IMR-90 (cell line): ENCODE results near the gene PLD3. TPM values are rescaled to one million over a fixed set of nuclear protein-coding genes. Genes with fewer than 3 reads are reported as not detected.
"Not testable (repeated sequence)": the region's sequence is repeated elsewhere in the genome, so short reads cannot be mapped to it uniquely, and the experiment has no call there.

ENCODE experiments used
- ATAC-seq: fragments of 200-7000 bp; cut with Tn5 transposase; 2 replicates; pipeline ENCODE4 v1.9.1; 2020; ENCODE audit warnings: low read depth, mild to moderate bottlenecking, moderate library complexity
- BruUV-seq: library from RNA; stranded (reverse); fragments of 400-500 nt; replicated peaks from 2 replicates; lab custom pipeline; 2021; lab: Mats Ljungman, UMichigan
- CTCF ChIA-PET: fragments of 300-600 bp; formaldehyde crosslinking; extraction: SDS; loops from one replicate; lab custom pipeline; 2021; ENCODE audit warnings: antibody characterized with exemption; lab: Yijun Ruan, JAX
- POLR2A ChIA-PET: fragments of 300-600 bp; sonication (Branson Sonifier 250); formaldehyde crosslinking; loops from one replicate; lab custom pipeline; 2022; ENCODE audit warnings: antibody characterized with exemption; ENCODE audit not compliant: unreplicated experiment; lab: Charles Lee
- DNase-seq: peaks from one replicate; pipeline ENCODE4 v3.0.0; 2013
- H2AFZ ChIP-seq: replicated peaks from 2 replicates; pipeline ENCODE3; 2013; ENCODE audit warnings: low read length, mild to moderate bottlenecking; ENCODE audit not compliant: poor library complexity
- H2AK5ac ChIP-seq: 2 replicates; pipeline ENCODE4 v1.6.1; 2013; ENCODE audit warnings: low read depth, low read length, inconsistent platforms
- H2AK9ac ChIP-seq: replicated peaks from 2 replicates; pipeline ENCODE3; 2013; ENCODE audit warnings: mild to moderate bottlenecking, low read depth, low read length, moderate library complexity; ENCODE audit not compliant: poor library complexity
- H2BK120ac ChIP-seq: 2 replicates; pipeline ENCODE4 v1.6.1; 2013; ENCODE audit warnings: low read depth, low read length, inconsistent platforms
- H2BK15ac ChIP-seq: 3 replicates; pipeline ENCODE4 v1.6.1; 2013; ENCODE audit warnings: low read depth, low read length, inconsistent platforms
- H2BK20ac ChIP-seq: 2 replicates; pipeline ENCODE4 v1.6.1; 2013; ENCODE audit warnings: low read depth, mild to moderate bottlenecking, inconsistent platforms, low read length, moderate library complexity
- H2BK5ac ChIP-seq: 2 replicates; pipeline ENCODE4 v1.6.1; 2013; ENCODE audit warnings: mild to moderate bottlenecking, low read depth, low read length, inconsistent platforms; ENCODE audit not compliant: poor library complexity, severe bottlenecking
- H3K14ac ChIP-seq: replicated peaks from 2 replicates; pipeline ENCODE4 v1.6.1; 2013; ENCODE audit warnings: low read depth, low read length, inconsistent platforms
- H3K18ac ChIP-seq: 2 replicates; pipeline ENCODE4 v1.6.1; 2013; ENCODE audit warnings: low read depth, low read length, control low read depth
- H3K23ac ChIP-seq: 2 replicates; pipeline ENCODE4 v1.6.1; 2013; ENCODE audit warnings: low read depth, low read length, inconsistent platforms
- H3K27ac ChIP-seq: 2 replicates; pipeline ENCODE4 v1.5.1; 2013; ENCODE audit warnings: mild to moderate bottlenecking, control low read depth, low read length; ENCODE audit not compliant: insufficient read depth
- H3K27me3 ChIP-seq: 2 replicates; pipeline ENCODE4 v1.6.1; 2013; ENCODE audit warnings: low read length; ENCODE audit not compliant: control insufficient read depth, insufficient read depth
- H3K36me3 ChIP-seq: 2 replicates; pipeline ENCODE4 v1.6.1; 2013; ENCODE audit warnings: low read length, mixed read lengths; ENCODE audit not compliant: control insufficient read depth, insufficient read depth
- H3K4ac ChIP-seq: 2 replicates; pipeline ENCODE4 v1.6.1; 2013; ENCODE audit warnings: low read depth, low read length, inconsistent platforms
- H3K4me1 ChIP-seq: 2 replicates; pipeline ENCODE4 v1.6.1; 2013; ENCODE audit warnings: low read length, mixed read lengths; ENCODE audit not compliant: control insufficient read depth, insufficient read depth
- H3K4me2 ChIP-seq: 2 replicates; pipeline ENCODE4 v1.6.1; 2013; ENCODE audit warnings: low read depth, mild to moderate bottlenecking, control low read depth, low read length, moderate library complexity
- H3K4me3 ChIP-seq: 2 replicates; pipeline ENCODE4 v1.5.1; 2013; ENCODE audit warnings: low read depth, mild to moderate bottlenecking, control low read depth, low read length, moderate library complexity; ENCODE audit not compliant: insufficient read depth
- H3K56ac ChIP-seq: 2 replicates; pipeline ENCODE4 v1.6.1; 2013; ENCODE audit warnings: low read length, inconsistent platforms; ENCODE audit not compliant: insufficient read depth; ENCODE audit errors: extremely low read depth
- H3K79me1 ChIP-seq, 2 experiments: 2 replicates each; pipeline ENCODE4 v1.6.1; 2013; ENCODE audit warnings: low read length in 2 of 2, inconsistent platforms in 1 of 2, low read depth in 1 of 2
- H3K9ac ChIP-seq: 2 replicates; pipeline ENCODE4 v1.6.1; 2013; ENCODE audit warnings: low read depth, low read length, control low read depth
- H3K9me1 ChIP-seq: 2 replicates; pipeline ENCODE4 v1.6.1; 2013; ENCODE audit warnings: low read length, inconsistent platforms; ENCODE audit not compliant: insufficient read depth
- H3K9me3 ChIP-seq: 2 replicates; pipeline ENCODE4 v1.6.1; 2013; ENCODE audit warnings: low read length; ENCODE audit not compliant: control insufficient read depth, insufficient read depth
- H4K20me1 ChIP-seq: 2 replicates; pipeline ENCODE4 v1.6.1; 2013; ENCODE audit warnings: low read length, inconsistent platforms; ENCODE audit not compliant: insufficient read depth
- H4K5ac ChIP-seq: 2 replicates; pipeline ENCODE4 v1.6.1; 2013; ENCODE audit warnings: mild to moderate bottlenecking, low read depth, low read length, control low read depth
- H4K8ac ChIP-seq, 2 experiments: 2 replicates each; pipeline ENCODE4 v1.6.1; 2013; ENCODE audit warnings: low read depth in 2 of 2, low read length in 2 of 2, control low read depth in 1 of 2, inconsistent platforms in 1 of 2
- H4K91ac ChIP-seq: 2 replicates; pipeline ENCODE4 v1.6.1; 2013; ENCODE audit warnings: low read depth, low read length, inconsistent platforms; ENCODE audit not compliant: insufficient read depth
- CEBPB ChIP-seq: IDR thresholded peaks from 2 replicates; pipeline ENCODE4 v1.6.1; 2012; ENCODE audit warnings: low read depth, low read length, improper control_type of control experiment
- MAFK ChIP-seq: IDR thresholded peaks from 2 replicates; pipeline ENCODE4 v1.6.1; 2012; ENCODE audit warnings: low read depth, low read length, improper control_type of control experiment
- MAZ ChIP-seq: IDR thresholded peaks from 2 replicates; pipeline ENCODE4 v1.6.1; 2012; ENCODE audit warnings: low read depth, mild to moderate bottlenecking, low read length, improper control_type of control experiment, moderate library complexity, borderline replicate concordance
- MXI1 ChIP-seq: IDR thresholded peaks from 2 replicates; pipeline ENCODE4 v1.6.1; 2012; ENCODE audit warnings: low read depth, mild to moderate bottlenecking, low read length, moderate library complexity, borderline replicate concordance
- NFE2L2 ChIP-seq: fragments of 150-350 bp; IDR thresholded peaks from 2 replicates; pipeline ENCODE4 v1.6.1; 2016; ENCODE audit warnings: low read depth, mild to moderate bottlenecking, low read length
- RAD21 ChIP-seq: IDR thresholded peaks from 2 replicates; pipeline ENCODE4 v1.6.1; 2012; ENCODE audit warnings: low read length, improper control_type of control experiment
- RFX5 ChIP-seq: IDR thresholded peaks from 2 replicates; pipeline ENCODE4 v1.8.0; 2012; ENCODE audit warnings: low read depth, mild to moderate bottlenecking, low read length, moderate library complexity
- USF2 ChIP-seq: fragments of 150-350 bp; IDR thresholded peaks from 2 replicates; pipeline ENCODE4 v1.6.1; 2017; ENCODE audit warnings: mild to moderate bottlenecking, antibody characterized with exemption, low read length, low read depth
- whole genome bisulfite sequencing, 2 experiments: methylation state at CpG; one replicate each; pipeline versions ENCODE4 v1.1.5 to v1.1.7; 2013; ENCODE audit warnings: missing lambda C conversion rate in 2 of 2; ENCODE audit not compliant: insufficient read length in 1 of 2; ENCODE audit errors: extremely low coverage in 2 of 2; 5-methylcytosine and 5-hydroxymethylcytosine counted together
- dilution Hi-C: fragments of 300-500 bp; cut with HindIII; formaldehyde crosslinking; loops from one replicate; pipeline ENCODE4 v1.14.3; 2018; ENCODE audit warnings: low sequenced_read_pairs; ENCODE audit not compliant: unreplicated experiment
- in situ Hi-C: fragments of 300-500 bp; cut with MboI; formaldehyde crosslinking; loops from 3 replicates; pipeline ENCODE4 v1.14.3; 2019; ENCODE audit warnings: low sequenced_read_pairs, inconsistent platforms, mixed read lengths
- intact Hi-C: fragments of 100-400 bp; cut with micrococcal nuclease; formaldehyde crosslinking; loops from 2 replicates; pipeline ENCODE4 v1.10.0; 2022
- polyA plus RNA-seq, 3 experiments: library from polyadenylated mRNA; depleted of rRNA; stranded (reverse); fragments of >200 nt; gene quantifications; 2 replicates each; pipeline ENCODE4 v1.2.3, GENCODE V29; 2012; ENCODE audit warnings: low replicate concordance in 1 of 3
- total RNA-seq: library from RNA; depleted of rRNA; stranded (reverse); fragments of >200 nt; gene quantifications from 2 replicates; pipeline ENCODE4 v1.2.3, GENCODE V29; 2012

The PLD3 gene
- total and polyA plus RNA-seq, 2 of the 4 experiments (the other 2 are of a cell fraction), result 117 to 665 TPM

- Histone ChIP-seq H4K5ac (no peak overlapping the region), H2BK5ac (no peak overlapping the region), H3K36me3 (no peaks in the 10 kb centered on the region), H3K4me2 (no peak overlapping the region), H2BK15ac (no peak overlapping the region), H3K14ac (no peak overlapping the region), H2AFZ (no peak overlapping the region), H4K20me1 (no peaks in the 10 kb centered on the region), H2AK5ac (no peak overlapping the region), H3K4me3 (no peak overlapping the region), H3K79me1 (peaks cover 0 to 4% of the 10 kb centered on the region in 2 experiments; a peak in 1 of 4 replicates), H3K27ac (no peak overlapping the region), H3K27me3 (no peaks in the 10 kb centered on the region), H3K4ac (no peak overlapping the region), H3K9me1 (no peaks in the 10 kb centered on the region), H3K18ac (no peak overlapping the region), H3K9me3 (no peaks in the 10 kb centered on the region), H2AK9ac (no peak overlapping the region), H2BK120ac (no peak overlapping the region), H3K4me1 (no peaks in the 10 kb centered on the region; the same call in 1 of the 2 replicates), H4K91ac (no peak overlapping the region), H3K56ac (no peak overlapping the region), H2BK20ac (no peak overlapping the region), H4K8ac (no peak overlapping the region), H3K23ac (no peak overlapping the region), H3K9ac (no peak overlapping the region)
- ChIA-PET POLR2A (no interaction called here), CTCF (no interaction called here)
- dilution Hi-C loops, result no loop called here
- TF ChIP-seq USF2 (no peak), MXI1 (no peak), RAD21 (no peak), MAFK (no peak), NFE2L2 (no peak), RFX5 (no peak), CEBPB (no peak), MAZ (no peak)
- in situ Hi-C loops, result no loop called here
- intact Hi-C loops, result no loop called here
- 56% methylated on average over 8 of the region's 22 CpGs; no CpG with 5 or more reads in 1 of the 2 experiments for WGBS, 2 experiments
- BruUV-seq, result no TSS peak
- ATAC-seq (no peak), DNase-seq (no peak)
Observed at GRCh38 chr19:40407714-40408597, 59.5 kb downstream of the PLD3 start.

- H4K20me1 ChIP-seq, H3K9me1 ChIP-seq, H4K8ac ChIP-seq, H3K23ac ChIP-seq, H3K27ac ChIP-seq, H2BK15ac ChIP-seq, H3K36me3 ChIP-seq, H3K4me3 ChIP-seq, dilution Hi-C loops, intact Hi-C loops, CTCF ChIA-PET, H2AFZ ChIP-seq, H3K56ac ChIP-seq, H2AK5ac ChIP-seq, H3K27me3 ChIP-seq, DNase-seq, BruUV-seq, H3K79me1 ChIP-seq, H3K14ac ChIP-seq, ATAC-seq, H3K18ac ChIP-seq, H4K5ac ChIP-seq, H3K4ac ChIP-seq, H3K9me3 ChIP-seq, H3K9ac ChIP-seq, in situ Hi-C loops, H4K91ac ChIP-seq, H2BK120ac ChIP-seq, H2AK9ac ChIP-seq, H3K4me1 ChIP-seq, H3K4me2 ChIP-seq, POLR2A ChIA-PET, H2BK5ac ChIP-seq, H2BK20ac ChIP-seq: not testable (repeated sequence)
- 87% methylated on average over 5 of the region's 8 CpGs; no CpG with 5 or more reads in 1 of the 2 experiments for WGBS, 2 experiments
Observed at GRCh38 chr19:40408598-40408925, 60.1 kb downstream of the PLD3 start.
